Measurements from ENCODE around the gene CTBP2. TPM values are rescaled to one million over a fixed set of nuclear protein-coding genes. Genes with fewer than 3 reads are reported as not detected.

CTBP2 gene
- total RNA-seq, 1 experiment from 2014 or later, result 191 TPM

- TF ChIP-seq AFF4 (CRISPR knock-in tag; IDR thresholded peaks at IDR 0.05; ENCODE audit: borderline replicate concordance) (no peak), ATF2 (CRISPR knock-in tag; IDR thresholded peaks at IDR 0.05; ENCODE audit: borderline replicate concordance, low read depth) (no peak), TP53 (CRISPR knock-in tag; IDR thresholded peaks at IDR 0.05) (no peak), ZNF121 (CRISPR knock-in tag; IDR thresholded peaks at IDR 0.05) (no peak), JAZF1 (CRISPR knock-in tag; IDR thresholded peaks at IDR 0.05) (no peak)
These were observed 47.5 kb downstream of the CTBP2 start (continued) for GRCh38 chr10:125112697-125113494.

GRCh38 chr10:125111118-125111727 lies 49.1 kb downstream of the CTBP2 start:
- peaks cover 64% of the 10 kb centered on the region for H3K4me1 Mint-ChIP-seq
- CTCF ChIA-PET, result no interaction called here
- peaks cover 59% of the 10 kb centered on the region for H3K36me3 Mint-ChIP-seq
- no peaks in the 10 kb centered on the region for H3K9me3 Mint-ChIP-seq
- H3K27me3 Mint-ChIP-seq (ENCODE audit: low read depth), result no peaks in the 10 kb centered on the region
- POLR2A ChIA-PET, result interaction anchor here (0.7 kb wide), 1 partner anchor 8 kb away, joined by 3 read pairs; no protein-coding TSS in a partner anchor
- no peak overlapping the region for H3K4me3 Mint-ChIP-seq
- no peak for TF ChIP-seq NR1H2 (CRISPR knock-in tag; IDR thresholded peaks at IDR 0.05)
- ATAC-seq, result no peak
- DNase-seq (ENCODE audit: low spot score), result no peak
- H3K27ac Mint-ChIP-seq, result peak overlapping the region; percentile 69

- Mint-ChIP-seq H3K36me3 (peaks cover 55% of the 10 kb centered on the region), H3K4me1 (peaks cover 65% of the 10 kb centered on the region), H3K4me3 (no peak overlapping the region), H3K27me3 (ENCODE audit: low read depth) (no peaks in the 10 kb centered on the region), H3K9me3 (no peaks in the 10 kb centered on the region), H3K27ac (no peak overlapping the region)
- ChIA-PET POLR2A (no interaction called here), CTCF (no interaction called here)
- DNase-seq (ENCODE audit: low spot score), result no peak
- TF ChIP-seq MXD4 (CRISPR knock-in tag; IDR thresholded peaks at IDR 0.05; ENCODE audit: borderline replicate concordance), result no peak
- no peak for TF ChIP-seq AFF4 (CRISPR knock-in tag; IDR thresholded peaks at IDR 0.05; ENCODE audit: borderline replicate concordance)
- no peak for TF ChIP-seq FOXP1 (CRISPR knock-in tag; IDR thresholded peaks at IDR 0.05; ENCODE audit: borderline replicate concordance)
- no peak for TF ChIP-seq MYBL2 (CRISPR knock-in tag; IDR thresholded peaks at IDR 0.05)
- ATAC-seq, result no peak
These were observed 52.3 kb downstream of the CTBP2 start for GRCh38 chr10:125107965-125108580.

Data from WTC11 (cell line).